ENCODE data around the gene POLR2A. TPM values are rescaled to one million over a fixed set of nuclear protein-coding genes. Genes with fewer than 3 reads are reported as not detected.

POLR2A gene
- 49.1 to 95.5 TPM (median 91.3 TPM) in 5 replicates for total RNA-seq (2022; extraction: Qiagen RNA extraction)

GRCh38 chr17:7484067-7484918, at the start of gene POLR2A:
Gene POLR2A (plus strand): TSS chr17:7484366.

GRCh38 chr17:7439462-7440112, 44.6 kb upstream of the POLR2A start, which contains the start of gene FGF11:
Gene FGF11 (plus strand): TSS chr17:7439512. CDS start chr17:7439621, 109 bp downstream.

DNA sequence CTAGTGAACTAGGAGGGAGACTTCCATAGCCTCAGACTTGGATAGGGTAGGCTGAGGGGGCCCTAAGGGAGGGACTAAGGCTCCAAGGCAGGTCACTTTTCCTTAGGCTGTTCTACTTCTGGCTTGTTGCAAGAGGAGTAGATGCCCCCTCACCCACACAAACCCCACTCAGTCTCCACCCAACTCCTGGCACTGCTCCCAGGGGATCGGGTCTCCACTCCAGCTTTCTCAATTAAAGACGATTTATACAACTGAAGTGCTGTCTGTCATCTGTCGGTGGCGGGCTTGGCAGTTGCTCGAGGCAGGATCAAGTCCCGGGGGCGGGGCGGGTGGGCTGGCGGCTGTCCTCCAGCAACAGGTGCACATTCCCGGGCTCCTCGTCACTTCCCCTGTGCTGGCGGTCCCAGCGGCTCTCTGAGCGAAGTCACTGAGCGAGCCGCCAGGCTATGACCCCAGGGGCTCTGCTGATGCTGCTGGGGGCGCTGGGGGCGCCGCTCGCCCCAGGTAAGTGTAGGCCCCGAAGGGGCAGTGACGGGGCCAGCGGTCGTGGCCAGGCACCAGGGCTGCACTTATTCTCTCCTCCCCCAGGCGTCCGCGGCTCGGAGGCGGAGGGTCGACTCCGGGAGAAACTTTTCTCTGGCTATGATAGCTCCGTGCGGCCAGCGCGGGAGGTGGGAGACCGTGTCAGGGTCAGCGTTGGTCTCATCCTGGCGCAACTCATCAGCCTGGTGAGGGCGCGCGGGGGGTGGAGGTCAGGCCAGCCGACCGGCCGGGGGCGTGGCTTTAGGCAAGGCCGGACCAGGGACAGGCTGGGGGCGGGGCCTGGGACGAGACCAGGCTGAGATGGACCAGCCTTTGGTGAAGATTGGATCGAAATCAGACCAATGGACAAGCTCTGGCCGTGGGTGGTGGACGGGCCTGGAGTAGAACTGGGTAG, 39.2 kb upstream of the POLR2A start, which contains the start of gene CHRNB1:
Gene CHRNB1, plus strand, starts transcription at position 380 of the 937 bp plus-strand sequence. Its CDS starts 67 bp downstream, at position 447.

GRCh38 chr17:7479213-7480088, 4.7 kb upstream of the POLR2A start, which contains the start of gene ZBTB4:
Gene ZBTB4 (minus strand): TSS chr17:7479631. CDS start chr17:7466801, 12,830 bp downstream.

DNA sequence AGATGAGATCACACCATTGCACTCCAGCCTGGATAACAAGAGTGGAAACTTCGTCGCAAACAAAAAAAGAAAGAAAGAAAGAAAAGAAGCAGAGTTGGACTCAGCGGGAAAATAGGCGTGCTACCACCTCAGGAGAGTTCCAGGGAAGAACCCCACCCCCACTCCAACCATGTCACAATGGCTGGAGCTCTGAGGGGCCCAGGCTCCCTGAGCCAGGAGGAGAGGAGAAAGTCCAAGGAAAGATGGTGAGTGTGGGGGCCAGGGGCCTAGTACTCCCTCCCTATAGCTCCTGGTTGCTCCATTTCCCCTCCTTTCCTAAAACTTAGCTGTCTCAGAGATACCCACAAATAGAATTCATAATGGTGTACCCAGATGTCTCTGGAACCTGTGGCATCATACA, 2.9 kb upstream of the POLR2A start, which contains the start of gene SLC35G6:
Gene SLC35G6, plus strand, starts transcription at position 172 of the 400 bp plus-strand sequence. Its CDS starts 71 bp downstream, at position 243.

GRCh38 chr17:7548585-7549400, 64.6 kb downstream of the POLR2A start, which contains the start of gene TNFSF12:
Gene TNFSF12 (plus strand): TSS chr17:7549058. CDS start chr17:7549154, 96 bp downstream.

Other genes starting within 250 kb of the POLR2A start
- 33.5 to 47.2 TPM (median 44.9 TPM) in 5 replicates for gene DVL2, start 249.8 kb upstream of the POLR2A start, total RNA-seq (2022; extraction: Qiagen RNA extraction)
- 93.9 to 117 TPM (median 104 TPM) in 5 replicates for gene PHF23, start 244.9 kb upstream of the POLR2A start, total RNA-seq (2022; extraction: Qiagen RNA extraction)
- 596 to 790 TPM (median 609 TPM) in 5 replicates for gene GABARAP, start 241.9 kb upstream of the POLR2A start, total RNA-seq (2022; extraction: Qiagen RNA extraction)
- 218 to 267 TPM (median 246 TPM) in 5 replicates for gene CTDNEP1, start 232.6 kb upstream of the POLR2A start, total RNA-seq (2022; extraction: Qiagen RNA extraction)
- 140 to 161 TPM (median 146 TPM) in 5 replicates for gene ELP5, start 232.2 kb upstream of the POLR2A start, total RNA-seq (2022; extraction: Qiagen RNA extraction)
- gene CLDN7, start 221.9 kb upstream of the POLR2A start, total RNA-seq (2022; extraction: Qiagen RNA extraction): 1.9 to 3.2 TPM (median 2.6 TPM) in 5 replicates
- 0.30 to 0.69 TPM (median 0.60 TPM) in 5 replicates for gene SLC2A4, start 202.6 kb upstream of the POLR2A start, total RNA-seq (2022; extraction: Qiagen RNA extraction)
- 0.45 to 0.76 TPM (median 0.57 TPM) in 5 replicates for gene YBX2, start 189.7 kb upstream of the POLR2A start, total RNA-seq (2022; extraction: Qiagen RNA extraction)
- gene EIF5A, start 176.7 kb upstream of the POLR2A start, total RNA-seq (2022; extraction: Qiagen RNA extraction): 1,536 to 1,701 TPM (median 1,628 TPM) in 5 replicates
- 82.4 to 111 TPM (median 103 TPM) in 5 replicates for gene GPS2, start 169.0 kb upstream of the POLR2A start, total RNA-seq (2022; extraction: Qiagen RNA extraction)
- 15.2 to 33.7 TPM (median 30.6 TPM) in 5 replicates for gene NEURL4, start 155.0 kb upstream of the POLR2A start, total RNA-seq (2022; extraction: Qiagen RNA extraction)
- 1.4 to 3.6 TPM (median 2.7 TPM) in 5 replicates for gene ACAP1, start 147.8 kb upstream of the POLR2A start, total RNA-seq (2022; extraction: Qiagen RNA extraction)
- gene KCTD11, start 132.2 kb upstream of the POLR2A start, total RNA-seq (2022; extraction: Qiagen RNA extraction): 9.7 to 12.6 TPM (median 11.4 TPM) in 5 replicates
- not detected in 5 replicates for gene TMEM95, start 129.2 kb upstream of the POLR2A start, total RNA-seq (2022; extraction: Qiagen RNA extraction)
- gene TNK1, start 103.3 kb upstream of the POLR2A start, total RNA-seq (2022; extraction: Qiagen RNA extraction): 1.1 to 1.5 TPM (median 1.3 TPM) in 5 replicates
- gene PLSCR3, start 89.8 kb upstream of the POLR2A start, total RNA-seq (2022; extraction: Qiagen RNA extraction): 36.7 to 50.6 TPM (median 41.6 TPM) in 5 replicates
- gene TMEM256, start 80.3 kb upstream of the POLR2A start, total RNA-seq (2022; extraction: Qiagen RNA extraction): 204 to 220 TPM (median 207 TPM) in 5 replicates
- gene NLGN2, start 76.5 kb upstream of the POLR2A start, total RNA-seq (2022; extraction: Qiagen RNA extraction): 11.3 to 19.7 TPM (median 17.9 TPM) in 5 replicates
- gene SPEM1, start 64.0 kb upstream of the POLR2A start, total RNA-seq (2022; extraction: Qiagen RNA extraction): 0.09 to 0.18 TPM (median 0.12 TPM) in 4 of 5 replicates, not detected in the other
- 0.13 to 0.18 TPM in 2 of 5 replicates, not detected in the others for gene SPEM2, start 58.8 kb upstream of the POLR2A start, total RNA-seq (2022; extraction: Qiagen RNA extraction)
- gene SPEM3, start 55.5 kb upstream of the POLR2A start, total RNA-seq (2022; extraction: Qiagen RNA extraction): 0.02 to 0.05 TPM (median 0.04 TPM) in 3 of 5 replicates, not detected in the others
- 10.3 to 14.6 TPM (median 13.0 TPM) in 5 replicates for gene TMEM102, start 48.9 kb upstream of the POLR2A start, total RNA-seq (2022; extraction: Qiagen RNA extraction)
- 1.1 to 1.3 TPM (median 1.1 TPM) in 5 replicates for gene FGF11, start 44.9 kb upstream of the POLR2A start, total RNA-seq (2022; extraction: Qiagen RNA extraction)
- 6.9 to 11.8 TPM (median 9.0 TPM) in 5 replicates for gene CHRNB1, start 39.3 kb upstream of the POLR2A start, total RNA-seq (2022; extraction: Qiagen RNA extraction)
- 20.6 to 29.5 TPM (median 27.8 TPM) in 5 replicates for gene ZBTB4, start 4.7 kb upstream of the POLR2A start, total RNA-seq (2022; extraction: Qiagen RNA extraction)
- gene SLC35G6, start 2.9 kb upstream of the POLR2A start, total RNA-seq (2022; extraction: Qiagen RNA extraction): not detected in 5 replicates
- 6.8 to 12.9 TPM (median 12.1 TPM) in 5 replicates for gene TNFSF12, start 64.7 kb downstream of the POLR2A start, total RNA-seq (2022; extraction: Qiagen RNA extraction)
- 0.46 to 0.83 TPM (median 0.62 TPM) in 5 replicates for gene TNFSF13, start 74.4 kb downstream of the POLR2A start, total RNA-seq (2022; extraction: Qiagen RNA extraction)
- gene SENP3, start 77.6 kb downstream of the POLR2A start, total RNA-seq (2022; extraction: Qiagen RNA extraction): 87.8 to 104 TPM (median 102 TPM) in 5 replicates
- 24.8 to 38.2 TPM (median 33.6 TPM) in 5 replicates for gene CD68, start 95.3 kb downstream of the POLR2A start, total RNA-seq (2022; extraction: Qiagen RNA extraction)
- 117 to 135 TPM (median 121 TPM) in 5 replicates for gene MPDU1, start 99.5 kb downstream of the POLR2A start, total RNA-seq (2022; extraction: Qiagen RNA extraction)
- gene SOX15, start 105.7 kb downstream of the POLR2A start, total RNA-seq (2022; extraction: Qiagen RNA extraction): 0.16 to 0.27 TPM (median 0.20 TPM) in 5 replicates
- 45.4 to 60.2 TPM (median 59.3 TPM) in 5 replicates for gene FXR2, start 130.5 kb downstream of the POLR2A start, total RNA-seq (2022; extraction: Qiagen RNA extraction)
- gene SAT2, start 143.5 kb downstream of the POLR2A start, total RNA-seq (2022; extraction: Qiagen RNA extraction): 61.1 to 73.5 TPM (median 62.9 TPM) in 5 replicates
- 0.27 to 0.56 TPM (median 0.43 TPM) in 5 replicates for gene SHBG, start 145.8 kb downstream of the POLR2A start, total RNA-seq (2022; extraction: Qiagen RNA extraction)
- 0.08 to 0.46 TPM (median 0.39 TPM) in 5 replicates for gene ATP1B2, start 166.6 kb downstream of the POLR2A start, total RNA-seq (2022; extraction: Qiagen RNA extraction)
- 38.7 to 51.6 TPM (median 47.4 TPM) in 5 replicates for gene TP53, start 203.1 kb downstream of the POLR2A start, total RNA-seq (2022; extraction: Qiagen RNA extraction)
- gene WRAP53, start 204.1 kb downstream of the POLR2A start, total RNA-seq (2022; extraction: Qiagen RNA extraction): 27.7 to 33.8 TPM (median 32.7 TPM) in 5 replicates
- 0.99 to 1.5 TPM (median 1.3 TPM) in 5 replicates for gene EFNB3, start 220.8 kb downstream of the POLR2A start, total RNA-seq (2022; extraction: Qiagen RNA extraction)
- 0.02 to 0.06 TPM (median 0.03 TPM) in 5 replicates for gene DNAH2, start 233.4 kb downstream of the POLR2A start, total RNA-seq (2022; extraction: Qiagen RNA extraction)

Data from A549 treated with dexamethasone at 1 μM for 4 hours (cell line).